Hindlimb muscle (tissue), 1 donor: Measurements from ENCODE around the gene TTYH3. TPM values are rescaled to one million over a fixed set of nuclear protein-coding genes. Genes with fewer than 3 reads are reported as not detected.
"Not testable (repeated sequence)": the region's sequence is repeated elsewhere in the genome, so short reads cannot be mapped to it uniquely, and the experiment has no call there.

ENCODE experiments used
- DNase-seq: peaks from one replicate; pipeline ENCODE4 v3.0.0-alpha.2; 2013
- polyA plus RNA-seq: library from polyadenylated mRNA; unstranded; fragments of 120-200 nt; gene quantifications from one replicate; pipeline ENCODE4 v1.2.1, GENCODE V29; 2013; ENCODE audit not compliant: insufficient read length

The TTYH3 gene, protein sequence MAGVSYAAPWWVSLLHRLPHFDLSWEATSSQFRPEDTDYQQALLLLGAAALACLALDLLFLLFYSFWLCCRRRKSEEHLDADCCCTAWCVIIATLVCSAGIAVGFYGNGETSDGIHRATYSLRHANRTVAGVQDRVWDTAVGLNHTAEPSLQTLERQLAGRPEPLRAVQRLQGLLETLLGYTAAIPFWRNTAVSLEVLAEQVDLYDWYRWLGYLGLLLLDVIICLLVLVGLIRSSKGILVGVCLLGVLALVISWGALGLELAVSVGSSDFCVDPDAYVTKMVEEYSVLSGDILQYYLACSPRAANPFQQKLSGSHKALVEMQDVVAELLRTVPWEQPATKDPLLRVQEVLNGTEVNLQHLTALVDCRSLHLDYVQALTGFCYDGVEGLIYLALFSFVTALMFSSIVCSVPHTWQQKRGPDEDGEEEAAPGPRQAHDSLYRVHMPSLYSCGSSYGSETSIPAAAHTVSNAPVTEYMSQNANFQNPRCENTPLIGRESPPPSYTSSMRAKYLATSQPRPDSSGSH
- polyA plus RNA-seq, result 83.4 TPM

DNA sequence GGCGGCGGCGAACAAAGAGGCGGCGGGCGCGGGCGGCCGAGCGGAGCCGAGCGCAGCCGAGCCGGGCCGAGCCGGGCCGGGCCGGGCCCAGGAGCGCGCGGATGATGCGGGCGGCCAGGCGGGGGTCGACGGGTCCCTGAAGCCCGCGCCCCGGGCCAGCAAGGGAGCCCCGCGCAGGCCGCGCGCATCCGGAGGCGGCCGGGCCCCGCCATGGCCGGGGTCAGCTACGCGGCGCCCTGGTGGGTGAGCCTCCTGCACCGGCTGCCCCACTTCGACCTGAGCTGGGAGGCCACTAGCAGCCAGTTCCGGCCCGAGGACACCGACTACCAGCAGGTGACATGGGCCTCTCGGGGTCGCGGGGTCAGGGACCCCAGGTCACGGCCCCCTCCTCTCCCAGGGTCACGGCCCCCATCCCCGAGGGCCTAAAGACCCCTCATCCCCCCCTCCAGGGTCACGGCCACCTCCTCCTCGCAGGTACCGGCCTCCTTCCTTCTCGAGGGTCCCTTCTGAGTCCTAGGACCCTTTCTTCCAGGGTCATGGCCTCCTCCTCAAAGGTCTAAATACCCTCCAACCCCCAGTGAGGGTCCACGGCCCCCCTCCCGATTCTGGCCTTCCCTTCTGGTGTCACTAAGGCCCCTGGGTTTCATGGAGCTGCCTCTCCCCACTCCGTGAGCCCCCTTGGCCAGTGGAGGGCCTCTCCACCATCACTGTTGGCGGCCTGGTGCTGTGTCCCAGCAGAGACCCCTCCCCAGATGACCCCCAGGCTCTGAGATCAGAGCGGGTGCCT, at the start of gene TTYH3:
TTYH3 (plus strand) TSS at position 41 of the 787 bp plus-strand sequence; CDS start at position 211, 170 bp downstream.
- DNase-seq, result no peak

DNA sequence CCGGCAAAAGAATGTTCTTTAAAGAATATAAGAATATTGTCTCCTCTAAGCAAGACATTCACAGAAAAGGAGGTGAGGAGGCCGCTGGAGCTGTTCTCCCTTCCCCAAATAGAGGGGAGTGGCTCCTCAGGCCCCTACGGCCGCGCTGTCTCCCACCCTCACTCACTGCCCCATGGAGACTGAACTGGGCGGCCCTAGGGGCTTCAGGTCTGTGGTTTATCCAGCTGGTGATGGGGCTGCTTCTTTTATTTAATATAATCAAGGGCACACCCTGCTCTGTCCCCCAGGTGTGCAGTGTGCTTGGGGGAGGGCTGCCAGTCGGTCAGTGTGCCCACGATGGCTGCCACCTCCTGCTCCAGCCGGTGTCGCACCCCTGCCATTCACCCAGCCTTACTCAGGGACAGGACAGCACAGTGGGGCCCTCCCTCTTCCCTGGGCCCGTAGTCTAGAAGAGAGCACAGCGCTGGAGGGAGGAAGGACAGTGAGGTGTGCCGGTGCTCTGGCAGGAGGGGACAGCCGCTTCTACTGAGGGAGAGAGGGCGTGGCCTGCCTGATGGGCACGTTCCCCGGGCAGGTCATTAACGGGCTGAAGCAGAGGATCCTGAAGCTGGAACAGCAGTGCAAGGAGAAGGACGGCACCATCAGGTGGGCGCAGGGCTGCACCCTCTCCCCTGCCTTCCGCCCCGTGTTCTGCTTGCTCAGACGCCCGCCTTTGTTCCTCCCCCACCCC, 49.6 kb upstream of the TTYH3 start:
- no peak for DNase-seq

DNA sequence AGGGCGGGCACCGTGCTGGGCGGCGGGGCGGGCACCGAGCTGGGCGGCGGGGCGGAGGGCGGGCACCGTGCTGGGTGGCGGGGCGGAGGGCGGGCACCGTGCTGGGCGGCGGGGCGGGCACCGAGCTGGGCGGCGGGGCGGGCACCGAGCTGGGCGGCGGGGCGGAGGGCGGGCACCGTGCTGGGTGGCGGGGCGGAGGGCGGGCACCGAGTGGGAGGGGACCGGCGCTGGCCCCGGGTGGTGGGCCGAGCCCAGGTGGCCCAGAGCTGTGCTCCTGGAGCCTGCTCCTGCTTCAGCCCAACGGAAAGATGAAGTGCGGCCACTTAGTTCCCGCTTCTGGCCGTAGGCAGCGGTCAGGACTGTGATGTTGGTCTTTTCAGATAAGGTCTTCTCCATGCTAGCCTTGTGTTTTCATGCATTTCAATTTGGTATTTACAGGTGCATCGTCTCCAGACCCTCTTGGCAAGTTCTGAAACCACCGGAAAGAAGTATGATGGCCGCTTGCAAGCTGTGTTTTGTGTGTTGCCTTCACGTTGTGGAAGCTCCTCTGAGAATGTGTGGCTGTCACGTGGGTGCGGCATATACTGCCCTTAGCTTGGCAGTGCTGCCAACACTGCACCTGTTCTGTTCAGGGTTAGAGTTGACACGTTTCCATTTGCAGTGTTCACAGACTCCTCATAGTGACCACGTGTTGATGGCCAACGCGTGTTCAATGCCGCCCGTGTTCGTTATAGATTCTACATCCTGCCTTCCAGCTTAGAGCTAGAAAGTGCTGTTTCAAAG, 47.8 kb upstream of the TTYH3 start:
- no peak for DNase-seq

DNA sequence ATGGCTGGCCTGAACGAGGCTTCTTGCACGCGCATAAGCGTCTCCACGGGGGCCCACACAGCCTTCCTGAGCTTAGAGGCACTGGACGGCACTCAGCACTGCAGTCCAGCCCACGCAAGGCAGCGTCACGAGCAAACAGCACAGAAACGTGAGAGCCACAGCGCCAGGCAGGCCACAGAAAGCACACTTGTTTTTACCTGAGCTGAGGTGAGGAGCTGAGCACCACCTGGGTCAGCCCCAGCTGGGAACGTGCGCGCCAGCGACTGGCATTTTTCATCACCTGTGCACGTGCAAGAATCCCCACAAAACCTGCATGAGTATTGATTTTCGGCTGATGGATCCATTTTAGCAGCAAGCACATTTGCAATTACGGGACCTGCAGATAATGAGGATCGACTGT, 46.3 kb upstream of the TTYH3 start:
- DNase-seq, result no peak

DNA sequence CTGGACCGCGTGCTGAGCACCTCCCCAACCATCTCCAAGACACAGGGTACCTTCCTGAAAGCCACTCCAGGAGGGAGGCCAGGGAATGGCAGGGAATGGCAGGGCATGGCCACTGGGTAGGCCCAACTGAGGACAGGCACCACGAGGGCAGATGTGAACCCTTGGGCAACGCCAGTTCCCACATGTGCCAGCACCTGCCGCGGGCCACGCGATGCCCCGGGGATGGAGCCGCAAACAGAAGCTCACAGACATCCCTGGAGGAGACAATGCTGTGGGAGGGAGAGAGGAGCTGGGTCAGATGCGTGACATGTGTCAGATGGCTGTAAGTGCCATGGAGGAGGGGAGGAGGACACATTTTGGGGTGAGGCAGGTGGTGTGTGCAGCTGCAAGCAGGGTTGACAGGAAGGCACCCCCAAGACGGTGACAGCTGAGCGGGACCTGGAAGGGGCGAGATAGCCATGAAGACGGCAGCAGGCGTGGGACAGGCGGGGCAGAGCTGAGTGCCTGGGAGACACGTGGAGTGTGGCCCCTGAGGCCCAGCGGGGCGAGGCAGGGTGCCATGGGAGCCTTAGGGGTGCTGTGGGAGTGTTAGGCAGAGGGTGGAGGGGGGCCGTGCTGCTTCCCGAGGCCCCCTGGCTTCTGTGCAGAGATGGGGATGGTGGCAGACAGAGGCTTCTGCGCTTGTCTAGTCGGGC, 45.3 kb upstream of the TTYH3 start:
- DNase-seq, result no peak

DNA sequence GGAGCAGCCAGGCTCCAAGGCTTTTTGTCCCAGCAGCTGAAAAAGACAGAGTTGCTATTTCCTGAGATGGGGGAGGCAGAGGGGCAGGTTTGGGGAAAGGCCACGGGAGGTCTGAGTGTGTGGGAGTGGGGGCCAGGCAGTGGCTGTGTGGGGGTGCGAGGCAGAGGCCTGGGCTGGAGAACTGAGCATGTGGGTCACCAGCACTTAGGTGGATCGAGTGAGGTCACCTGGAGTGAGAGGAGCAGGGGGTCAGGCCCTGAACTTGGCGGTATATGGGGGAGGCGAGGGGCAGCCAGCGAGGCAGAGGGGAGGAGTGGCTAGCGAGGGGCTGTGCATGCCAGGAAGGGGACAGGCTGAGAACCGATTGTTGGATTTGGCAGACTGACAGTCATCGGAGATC, 44.7 kb upstream of the TTYH3 start:
- no peak for DNase-seq

DNA sequence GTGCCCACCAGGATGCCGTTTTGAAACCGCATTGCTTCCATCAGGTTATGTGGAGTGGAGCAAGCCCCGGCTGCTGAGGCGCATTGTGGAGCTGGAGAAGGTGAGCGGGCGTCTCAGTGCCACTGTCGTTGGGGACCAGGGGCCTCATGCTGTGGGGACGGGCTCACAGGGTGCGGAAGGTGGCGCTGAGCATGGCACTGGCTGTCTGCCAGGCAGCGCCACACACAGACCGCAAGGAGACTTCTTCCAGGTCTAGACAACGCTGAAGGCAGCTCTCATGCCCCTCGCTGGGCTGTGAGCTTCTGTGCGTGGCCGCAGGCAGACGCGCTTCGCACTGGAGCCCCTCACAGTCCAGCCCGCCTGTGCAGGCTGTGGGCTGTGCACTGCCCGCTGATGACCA, 44.0 kb upstream of the TTYH3 start:
- no peak for DNase-seq

DNA sequence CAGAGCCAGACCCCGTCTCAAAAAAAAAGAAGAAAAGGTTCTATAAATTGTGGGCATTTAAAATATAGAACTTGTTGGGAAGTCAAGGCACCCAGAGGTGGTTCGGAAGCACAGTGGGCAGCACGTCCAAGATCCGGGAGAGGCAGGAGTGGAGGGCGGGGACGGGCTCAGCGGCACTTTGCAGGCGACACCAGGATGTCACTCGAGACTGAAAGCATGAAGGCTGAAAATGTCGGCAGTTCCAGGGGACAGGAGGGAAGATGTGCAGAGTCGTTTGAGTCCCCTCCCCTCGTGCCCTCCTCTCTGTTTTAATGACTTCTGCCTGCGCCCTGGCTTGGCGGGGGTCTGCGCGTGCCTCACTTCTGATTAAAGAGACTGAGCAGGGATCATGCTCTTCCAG, 42.4 kb upstream of the TTYH3 start:
- no peak for DNase-seq

DNA sequence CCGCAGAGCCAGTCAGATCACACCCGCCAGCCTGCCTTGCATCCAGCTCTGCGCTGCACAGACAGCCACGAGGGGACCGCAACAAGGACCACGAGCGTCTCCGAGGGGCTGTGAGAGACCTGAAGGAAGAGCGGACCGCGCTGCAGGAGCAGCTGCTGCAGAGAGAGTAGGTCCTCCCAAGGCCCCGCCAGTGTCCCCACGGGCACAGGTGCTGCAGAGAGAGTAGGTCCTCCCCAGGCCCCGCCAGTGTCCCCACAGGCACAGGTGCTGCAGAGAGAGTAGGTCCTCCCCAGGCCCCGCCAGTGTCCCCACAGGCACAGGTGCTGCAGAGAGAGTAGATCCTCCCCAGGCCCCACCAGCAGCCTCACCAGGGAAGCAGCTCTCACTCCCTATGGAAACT, 41.8 kb upstream of the TTYH3 start:
- DNase-seq, result not testable (repeated sequence)

DNA sequence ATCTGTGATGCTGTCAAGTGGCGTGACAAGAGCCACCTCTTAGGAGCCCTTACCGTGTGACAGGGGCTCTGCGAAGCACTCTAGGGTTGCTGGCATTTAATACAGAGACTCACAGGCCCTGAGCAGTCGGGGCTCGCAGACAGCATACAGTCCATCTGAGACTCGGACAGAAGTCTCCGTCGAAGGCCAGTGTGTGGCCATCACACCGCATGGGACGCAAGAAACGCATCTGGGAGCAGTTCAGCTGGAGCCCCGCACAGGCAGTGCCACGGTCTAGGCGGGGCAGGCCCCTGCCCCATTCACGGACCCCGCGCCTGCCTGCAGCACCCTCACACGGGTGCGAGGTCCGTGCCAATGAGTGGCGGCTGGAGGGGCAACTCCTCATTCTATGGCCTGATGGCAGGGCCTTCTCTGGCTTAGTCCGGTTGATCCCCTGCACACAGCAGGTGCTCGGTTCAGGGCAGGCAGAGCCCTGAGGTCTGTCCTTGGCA, 39.4 kb upstream of the TTYH3 start:
- no peak for DNase-seq

DNA sequence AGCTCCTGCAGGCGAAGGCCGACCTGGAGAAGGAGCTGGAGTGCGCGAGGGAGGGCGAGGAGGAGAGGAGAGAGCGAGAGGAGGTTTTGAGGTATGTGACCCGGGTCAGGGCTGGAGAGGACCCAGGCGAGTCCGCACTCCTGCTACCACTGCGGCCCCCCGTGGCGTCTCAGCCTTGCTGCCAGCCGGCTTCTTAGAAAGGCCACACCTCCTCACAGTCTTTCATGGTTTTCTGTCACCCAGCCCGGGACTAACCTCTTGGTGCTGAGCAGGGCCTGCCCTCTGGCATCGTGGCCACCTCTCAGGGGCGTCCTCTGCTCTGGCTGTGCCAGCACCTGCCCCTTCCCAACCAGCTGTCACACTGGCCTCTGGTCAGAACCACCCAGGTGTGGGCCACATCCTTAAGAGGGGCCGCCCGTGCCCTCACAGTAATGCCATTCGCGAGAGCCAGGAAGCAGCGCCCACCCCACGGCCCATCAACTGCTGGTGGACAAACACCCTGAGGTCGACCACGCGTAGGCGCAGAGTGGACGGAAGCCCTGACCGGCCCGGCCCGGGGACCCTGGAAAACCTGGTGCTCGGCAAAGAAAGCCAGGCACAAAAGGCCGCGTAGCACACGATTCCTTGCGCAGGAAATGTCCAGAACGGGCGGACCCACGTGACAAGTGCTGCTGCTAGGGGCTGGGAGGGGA, 38.6 kb upstream of the TTYH3 start:
- DNase-seq, result no peak

DNA sequence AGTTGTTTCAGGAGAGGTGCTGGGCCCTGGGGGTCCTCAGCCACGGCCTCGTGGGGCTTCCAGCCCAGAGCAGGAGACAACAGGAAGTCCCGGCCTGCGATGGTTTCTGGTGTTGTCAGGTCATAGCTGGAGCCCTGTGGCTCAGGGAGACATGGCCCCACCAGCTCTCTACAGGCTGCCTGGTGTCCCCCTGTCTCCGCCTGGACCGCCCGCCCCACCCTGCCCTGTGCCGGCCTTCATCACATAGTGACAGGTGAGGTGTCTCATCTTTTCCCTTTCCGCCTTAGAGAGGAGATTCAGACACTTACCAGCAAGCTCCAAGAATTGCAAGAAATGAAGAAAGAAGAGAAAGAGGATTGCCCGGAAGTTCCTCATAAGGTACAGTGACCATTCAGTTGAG, 37.2 kb upstream of the TTYH3 start:
- no peak for DNase-seq

DNA sequence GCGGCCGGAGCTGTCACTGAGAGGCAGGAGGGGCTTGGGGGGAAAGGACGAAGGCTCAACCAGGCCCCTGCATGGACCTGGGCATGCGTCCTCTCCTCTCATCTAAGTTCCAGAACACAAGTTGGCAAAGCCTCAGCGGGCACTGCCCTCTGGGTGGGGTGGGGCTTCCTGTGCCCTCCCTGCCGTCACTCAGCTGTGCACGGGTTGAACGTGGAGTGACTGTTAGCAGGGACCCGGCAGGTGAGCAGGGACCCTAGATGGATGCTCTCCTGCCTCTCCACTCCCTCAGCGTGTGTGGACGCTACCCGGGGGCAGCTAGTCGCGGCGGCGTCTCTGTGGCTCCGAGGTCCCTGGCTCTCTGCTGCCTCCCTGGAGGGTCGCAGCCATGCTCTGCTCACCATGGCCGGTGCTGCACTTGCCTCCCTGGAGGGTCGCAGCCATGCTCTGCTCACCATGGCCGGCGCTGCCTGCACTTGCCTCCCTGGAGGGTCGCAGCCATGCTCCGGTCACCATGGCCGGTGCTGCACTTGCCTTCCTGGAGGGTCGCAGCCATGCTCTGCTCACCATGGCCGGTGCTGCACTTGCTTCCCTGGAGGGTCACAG, 36.4 kb upstream of the TTYH3 start:
- DNase-seq, result no peak

DNA sequence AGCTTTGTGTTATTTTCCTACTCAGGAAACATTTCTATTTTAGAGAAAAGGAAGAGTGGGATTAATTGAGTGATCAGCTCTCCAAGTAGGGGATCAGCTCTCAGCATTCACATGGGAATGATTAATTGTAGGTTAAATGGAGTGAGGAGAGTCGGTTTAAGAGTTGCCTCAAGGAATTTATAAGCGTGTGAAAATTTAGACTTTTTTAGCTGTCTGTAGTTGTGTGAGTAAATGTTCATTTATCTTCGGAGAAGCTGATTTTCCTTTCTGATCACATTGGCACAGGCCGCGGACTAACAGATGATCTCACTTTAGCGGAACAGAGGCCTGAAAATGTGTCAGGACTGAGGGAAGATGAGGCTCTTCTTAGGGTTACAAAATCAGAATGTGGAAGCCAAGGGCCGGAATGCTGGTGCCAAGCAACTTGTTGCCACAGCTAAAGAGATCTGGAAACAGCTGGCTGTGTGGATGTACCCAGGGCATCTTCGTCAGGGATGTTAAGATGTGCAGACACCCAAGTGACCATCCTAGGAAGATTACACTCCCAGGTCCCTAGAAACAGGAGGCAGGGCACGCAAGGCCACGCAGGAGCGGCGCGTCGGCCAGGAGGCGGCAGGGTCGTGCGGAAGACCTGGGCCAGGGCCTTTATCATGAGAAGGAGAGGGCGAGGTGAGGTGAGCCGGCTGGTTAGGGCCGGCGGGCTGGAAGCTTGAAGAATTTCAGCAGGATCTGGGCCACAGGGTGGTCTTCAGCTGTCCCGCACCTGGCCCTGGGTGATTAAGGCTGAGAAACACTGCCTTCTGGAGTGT, 35.1 kb upstream of the TTYH3 start:
- DNase-seq, result no peak

DNA sequence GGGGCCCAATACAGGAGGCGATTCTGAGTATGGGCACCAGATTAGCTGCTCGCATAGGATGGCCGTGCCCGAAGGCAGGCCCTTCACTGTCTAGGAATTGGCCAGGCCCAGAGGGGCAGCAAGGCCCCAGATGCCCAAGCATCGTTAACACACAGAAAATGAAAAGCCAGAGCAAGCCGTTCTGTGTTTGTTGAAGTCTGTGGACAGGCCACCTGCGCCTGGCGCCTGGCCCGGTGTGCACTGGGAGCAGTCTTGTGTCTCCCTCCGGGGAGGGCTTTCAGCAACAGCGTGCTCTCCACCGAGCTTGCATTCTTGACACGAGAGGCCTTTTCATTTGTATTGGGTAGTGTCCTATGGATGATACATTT, 34.5 kb upstream of the TTYH3 start:
- no peak for DNase-seq

DNA sequence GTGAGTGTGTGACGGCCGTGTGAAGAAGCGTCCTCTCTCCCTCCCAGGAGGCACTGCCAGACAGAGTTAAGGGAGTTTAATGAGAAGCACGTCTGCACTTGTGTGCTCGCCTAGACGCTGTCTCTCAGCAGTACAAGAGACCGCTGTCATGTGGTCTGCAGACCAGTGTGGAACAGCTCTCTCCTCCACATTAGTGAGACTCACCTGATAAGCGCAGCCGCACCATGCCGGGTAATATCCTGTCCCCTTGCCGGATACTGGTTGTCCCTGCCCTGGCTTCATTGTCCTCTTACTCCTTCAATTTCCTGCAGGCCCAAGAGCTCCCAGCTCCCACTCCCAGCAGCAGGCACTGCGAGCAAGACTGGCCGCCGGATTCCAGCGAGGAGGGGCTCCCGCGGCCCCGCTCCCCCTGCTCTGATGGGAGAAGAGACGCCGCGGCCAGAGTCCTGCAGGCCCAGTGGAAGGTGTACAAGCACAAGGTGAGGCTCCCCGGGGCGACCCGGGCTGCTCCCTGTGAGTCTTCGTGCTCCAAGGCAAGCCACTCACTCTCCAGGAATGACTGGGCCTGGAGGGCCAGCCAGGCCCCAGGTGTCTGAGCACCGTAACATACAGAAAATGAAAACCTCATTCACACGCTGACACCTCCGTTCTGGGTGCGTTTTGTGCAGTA, 33.5 kb upstream of the TTYH3 start:
- no peak for DNase-seq

DNA sequence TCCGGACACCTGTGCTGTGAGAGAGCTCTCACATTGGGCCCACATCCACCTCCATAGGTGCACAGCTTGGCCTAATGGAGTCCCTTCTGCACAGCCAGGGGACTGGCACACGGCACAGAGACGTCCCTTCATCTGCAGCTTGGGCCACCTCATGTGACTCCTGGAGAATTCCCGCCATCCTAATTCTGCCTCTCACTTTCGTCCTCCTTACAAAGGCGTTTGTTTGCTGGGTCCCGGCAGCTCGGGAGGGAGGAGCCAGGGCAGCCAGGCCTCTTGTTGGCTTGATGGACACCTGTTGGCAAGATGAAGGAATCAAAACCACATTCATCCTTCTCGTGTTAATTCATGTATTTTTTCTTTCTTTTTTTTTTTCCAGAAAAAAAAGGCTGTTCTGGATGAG, 30.7 kb upstream of the TTYH3 start:
- no peak for DNase-seq

DNA sequence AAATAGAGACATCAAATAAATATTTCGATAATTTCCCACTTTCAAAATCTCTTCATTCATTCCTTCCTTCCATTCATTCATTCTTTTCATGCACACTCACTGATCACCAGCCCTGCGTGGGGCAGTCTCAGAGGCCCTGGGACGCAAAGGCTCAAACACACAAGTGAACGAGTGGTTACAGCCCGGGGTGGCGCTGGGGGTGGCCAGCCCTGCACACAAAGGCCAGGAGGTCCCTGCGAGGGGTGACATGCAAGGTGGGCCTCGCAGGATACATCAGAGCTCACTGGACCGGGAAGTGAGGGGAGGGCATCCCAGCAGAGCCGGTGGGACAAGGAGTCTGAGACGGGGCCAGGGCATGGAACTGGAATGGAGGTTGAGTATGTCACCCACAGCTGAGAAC, 29.9 kb upstream of the TTYH3 start:
- no peak for DNase-seq
